Ishikawa (cell line): Measurements from ENCODE around the gene TPX2.

Experiments
- CREB1 ChIP-seq: IDR thresholded peaks from 2 replicates; pipeline ENCODE4 v1.6.1; 2012; ENCODE audit warnings: low read depth
- EGR1 ChIP-seq: IDR thresholded peaks from 2 replicates; pipeline ENCODE4 v1.6.1; 2012
- EP300 ChIP-seq: IDR thresholded peaks from 2 replicates; pipeline ENCODE4 v1.6.1; 2012; ENCODE audit warnings: borderline replicate concordance
- FOXM1 ChIP-seq: IDR thresholded peaks from 2 replicates; pipeline ENCODE4 v1.6.1; 2012; ENCODE audit warnings: low read depth, borderline replicate concordance
- NFIC ChIP-seq: IDR thresholded peaks from 2 replicates; pipeline ENCODE4 v1.6.1; 2012
- RAD21 ChIP-seq: IDR thresholded peaks from 2 replicates; pipeline ENCODE4 v1.6.1; 2012; ENCODE audit warnings: low read depth
- TAF1 ChIP-seq: IDR thresholded peaks from 2 replicates; pipeline ENCODE4 v1.6.1; 2012; ENCODE audit warnings: low read depth, mild to moderate bottlenecking
- TCF12 ChIP-seq: IDR thresholded peaks from 2 replicates; pipeline ENCODE4 v1.6.1; 2012; ENCODE audit warnings: low read depth
- TEAD4 ChIP-seq: IDR thresholded peaks from 2 replicates; pipeline ENCODE4 v1.6.1; 2012
- YY1 ChIP-seq: IDR thresholded peaks from 2 replicates; pipeline ENCODE4 v1.6.1; 2012; ENCODE audit warnings: low read depth
- ZBTB7A ChIP-seq: IDR thresholded peaks from 2 replicates; pipeline ENCODE4 v1.6.1; 2012; ENCODE audit warnings: low read depth
- TF ChIP-seq, protein P1 (sequence below): IDR thresholded peaks from 2 replicates; pipeline ENCODE4 v1.6.1; 2012
- TF ChIP-seq, protein P2 (sequence below): IDR thresholded peaks from 2 replicates; pipeline ENCODE4 v1.6.1; 2012
- TF ChIP-seq, protein P3 (sequence below): IDR thresholded peaks from 2 replicates; pipeline ENCODE4 v1.6.1; 2012; ENCODE audit warnings: low read depth, mild to moderate bottlenecking

The TPX2 gene

DNA sequence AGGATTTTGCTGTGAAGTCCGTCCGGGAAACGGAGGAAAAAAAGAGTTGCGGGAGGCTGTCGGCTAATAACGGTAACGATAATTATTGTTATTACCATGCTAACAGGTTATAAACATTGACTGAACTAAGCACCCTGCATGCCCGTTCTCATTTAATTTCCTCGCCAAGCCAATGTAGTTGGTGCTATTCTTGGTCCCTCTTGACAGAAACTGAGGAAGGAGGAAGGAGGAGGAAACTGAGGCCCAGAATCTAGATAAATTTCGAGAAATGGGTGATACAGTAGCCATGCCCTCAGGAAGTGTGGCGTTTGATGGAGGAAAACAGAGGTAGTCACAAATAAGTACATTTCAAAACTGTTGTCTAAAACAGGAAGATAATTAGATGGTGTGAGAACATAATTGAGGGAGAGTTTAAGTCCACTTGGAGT, 474 bp downstream of the TPX2 start:
- TF ChIP-seq EP300 (no peak), FOXM1 (no peak), EGR1 (no peak), YY1 (no peak), NFIC (no peak), TAF1 (no peak), CREB1 (no peak), TCF12 (no peak), TEAD4 (no peak), RAD21 (no peak)
- TF ChIP-seq, protein P1, sequence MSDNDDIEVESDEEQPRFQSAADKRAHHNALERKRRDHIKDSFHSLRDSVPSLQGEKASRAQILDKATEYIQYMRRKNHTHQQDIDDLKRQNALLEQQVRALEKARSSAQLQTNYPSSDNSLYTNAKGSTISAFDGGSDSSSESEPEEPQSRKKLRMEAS, result no peak
- TF ChIP-seq, protein P2, sequence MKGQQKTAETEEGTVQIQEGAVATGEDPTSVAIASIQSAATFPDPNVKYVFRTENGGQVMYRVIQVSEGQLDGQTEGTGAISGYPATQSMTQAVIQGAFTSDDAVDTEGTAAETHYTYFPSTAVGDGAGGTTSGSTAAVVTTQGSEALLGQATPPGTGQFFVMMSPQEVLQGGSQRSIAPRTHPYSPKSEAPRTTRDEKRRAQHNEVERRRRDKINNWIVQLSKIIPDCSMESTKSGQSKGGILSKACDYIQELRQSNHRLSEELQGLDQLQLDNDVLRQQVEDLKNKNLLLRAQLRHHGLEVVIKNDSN, result no peak

DNA sequence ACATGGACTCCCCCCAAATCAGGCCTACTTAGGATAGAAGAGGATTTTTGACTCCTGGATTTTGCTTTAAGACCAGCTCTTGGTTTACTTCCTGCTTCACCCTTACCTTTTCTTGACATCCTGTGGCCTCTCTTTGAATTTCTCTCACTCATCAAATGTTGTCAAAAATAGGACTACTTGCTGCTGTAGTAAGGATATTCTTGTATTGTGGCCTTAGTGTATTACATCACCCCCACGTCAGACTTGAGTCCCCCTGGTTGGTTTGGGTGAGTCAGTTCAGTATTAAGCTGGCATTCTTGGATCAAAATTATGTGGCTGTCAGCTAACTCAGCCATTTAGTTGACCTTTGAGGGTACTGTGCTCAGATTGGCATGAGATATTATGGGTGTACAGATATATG, 1.1 kb downstream of the TPX2 start:
- TF ChIP-seq EP300, result no peak
- peak; percentile 56; the same call in 1 of the 2 replicates for TF ChIP-seq CREB1
- no peak for TF ChIP-seq NFIC

DNA sequence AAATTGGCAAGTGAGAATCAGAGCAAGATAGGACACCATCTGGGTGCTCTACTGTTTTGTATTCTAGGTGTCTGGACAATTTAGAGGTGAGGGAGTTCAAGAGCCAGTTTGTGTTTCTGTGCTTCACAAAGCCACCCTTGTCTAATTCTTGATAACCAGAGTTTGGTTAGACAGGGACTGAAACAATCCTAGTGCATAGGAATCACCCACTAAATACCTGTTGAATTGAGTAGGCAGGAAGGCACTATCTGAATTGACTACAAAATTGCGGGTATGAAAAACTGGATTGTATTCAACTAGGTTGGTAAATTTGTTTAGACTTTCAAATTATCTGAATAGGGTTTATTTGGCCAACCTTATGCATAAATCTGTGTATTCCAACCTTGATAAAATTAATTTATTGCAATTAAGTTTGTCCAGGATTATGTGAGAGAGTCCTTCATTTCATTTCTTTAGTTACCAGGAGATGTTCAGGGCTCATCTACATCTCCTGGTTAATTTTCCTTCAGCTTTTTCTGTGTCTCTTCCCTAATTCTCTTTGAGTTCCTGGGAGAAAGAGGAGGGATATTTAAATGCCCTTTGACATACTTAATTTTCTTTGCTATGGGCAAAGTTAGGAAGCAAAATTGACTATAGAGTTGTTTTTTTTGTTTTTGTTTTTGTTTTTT, 1.7 kb downstream of the TPX2 start:
- TF ChIP-seq, protein P2, result no peak
- no peak for TF ChIP-seq CREB1
- TF ChIP-seq, protein P3, sequence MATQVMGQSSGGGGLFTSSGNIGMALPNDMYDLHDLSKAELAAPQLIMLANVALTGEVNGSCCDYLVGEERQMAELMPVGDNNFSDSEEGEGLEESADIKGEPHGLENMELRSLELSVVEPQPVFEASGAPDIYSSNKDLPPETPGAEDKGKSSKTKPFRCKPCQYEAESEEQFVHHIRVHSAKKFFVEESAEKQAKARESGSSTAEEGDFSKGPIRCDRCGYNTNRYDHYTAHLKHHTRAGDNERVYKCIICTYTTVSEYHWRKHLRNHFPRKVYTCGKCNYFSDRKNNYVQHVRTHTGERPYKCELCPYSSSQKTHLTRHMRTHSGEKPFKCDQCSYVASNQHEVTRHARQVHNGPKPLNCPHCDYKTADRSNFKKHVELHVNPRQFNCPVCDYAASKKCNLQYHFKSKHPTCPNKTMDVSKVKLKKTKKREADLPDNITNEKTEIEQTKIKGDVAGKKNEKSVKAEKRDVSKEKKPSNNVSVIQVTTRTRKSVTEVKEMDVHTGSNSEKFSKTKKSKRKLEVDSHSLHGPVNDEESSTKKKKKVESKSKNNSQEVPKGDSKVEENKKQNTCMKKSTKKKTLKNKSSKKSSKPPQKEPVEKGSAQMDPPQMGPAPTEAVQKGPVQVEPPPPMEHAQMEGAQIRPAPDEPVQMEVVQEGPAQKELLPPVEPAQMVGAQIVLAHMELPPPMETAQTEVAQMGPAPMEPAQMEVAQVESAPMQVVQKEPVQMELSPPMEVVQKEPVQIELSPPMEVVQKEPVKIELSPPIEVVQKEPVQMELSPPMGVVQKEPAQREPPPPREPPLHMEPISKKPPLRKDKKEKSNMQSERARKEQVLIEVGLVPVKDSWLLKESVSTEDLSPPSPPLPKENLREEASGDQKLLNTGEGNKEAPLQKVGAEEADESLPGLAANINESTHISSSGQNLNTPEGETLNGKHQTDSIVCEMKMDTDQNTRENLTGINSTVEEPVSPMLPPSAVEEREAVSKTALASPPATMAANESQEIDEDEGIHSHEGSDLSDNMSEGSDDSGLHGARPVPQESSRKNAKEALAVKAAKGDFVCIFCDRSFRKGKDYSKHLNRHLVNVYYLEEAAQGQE, result no peak
- TF ChIP-seq NFIC, result no peak
- TF ChIP-seq, protein P1, result no peak
- TF ChIP-seq TAF1, result no peak
- no peak for TF ChIP-seq TEAD4
- TF ChIP-seq ZBTB7A, result no peak

DNA sequence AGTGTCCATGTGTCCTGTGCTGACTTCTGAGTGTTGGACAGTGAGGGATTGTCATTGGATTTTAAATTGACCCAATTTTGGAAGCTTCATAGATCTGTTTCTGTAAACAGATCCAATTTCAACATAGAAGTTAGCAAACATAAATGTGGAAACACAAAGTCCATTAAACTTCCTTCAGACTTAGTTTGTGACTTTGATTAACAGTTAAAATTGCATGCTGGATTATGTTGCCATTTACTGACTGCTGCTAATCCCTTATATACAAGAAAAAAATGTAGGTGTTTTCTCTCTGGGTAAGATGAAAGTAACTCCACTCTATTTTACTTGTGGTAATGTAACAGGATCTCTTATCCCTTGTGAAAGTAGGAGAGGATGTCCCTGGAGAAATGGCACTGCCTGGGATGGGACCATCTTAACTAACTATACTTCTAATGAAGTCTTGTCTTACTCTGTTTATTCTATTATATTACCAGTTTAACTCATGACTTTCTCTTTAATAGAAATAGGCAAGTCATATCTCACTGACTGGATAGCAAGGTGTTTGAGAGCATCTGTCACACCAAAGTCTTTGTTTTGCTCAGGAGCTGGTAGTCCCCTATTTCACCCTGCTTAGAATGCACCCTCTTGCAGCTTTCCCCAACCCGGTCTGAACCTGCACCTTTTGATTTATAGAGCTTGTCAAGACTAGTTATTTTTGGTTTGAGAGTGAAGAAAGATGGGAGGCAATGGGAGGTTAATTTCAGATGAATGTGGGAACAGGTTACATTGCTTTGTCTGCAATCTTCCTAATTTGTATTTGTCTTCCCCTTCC, 7.2 kb downstream of the TPX2 start:
- TF ChIP-seq FOXM1 (no peak), TAF1 (no peak), TCF12 (no peak), NFIC (no peak), EP300 (no peak), EGR1 (no peak)
- TF ChIP-seq, protein P3, result no peak
- TF ChIP-seq, protein P1, result no peak
- TF ChIP-seq, protein P2, result no peak

DNA sequence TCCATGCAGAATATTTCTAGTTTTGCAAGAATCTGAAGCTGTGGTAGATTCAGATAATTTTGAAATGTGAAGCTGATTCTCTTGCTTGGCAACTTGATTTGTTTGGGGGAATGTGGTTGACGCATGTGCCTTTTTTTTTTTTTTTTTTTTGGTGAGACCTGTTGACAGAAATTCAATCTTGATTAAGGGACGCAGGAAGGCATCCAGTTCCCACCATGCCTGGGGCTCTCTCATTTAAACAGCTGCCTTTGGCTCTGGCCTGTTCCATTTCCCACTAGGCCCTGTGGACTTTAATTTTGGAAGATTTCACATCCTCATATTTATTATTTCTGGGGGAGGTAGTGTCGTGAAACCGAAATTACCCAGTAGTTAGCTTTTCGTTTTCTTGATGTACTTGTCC, 8.6 kb downstream of the TPX2 start:
- no peak for TF ChIP-seq ZBTB7A
- TF ChIP-seq, protein P2, result no peak
